K562 (cell line): ENCODE data around the gene WNT7B. TPM values are rescaled to one million over a fixed set of nuclear protein-coding genes. Genes with fewer than 3 reads are reported as not detected.
A peak's percentile ranks its signal among the peaks of the same experiment; 100 is the strongest.

Experiments used
- ATAC-seq: fragments of 200-7000 bp; cut with Tn5 transposase; 3 replicates; pipeline ENCODE4 v1.9.1; 2020; ENCODE audit warnings: moderate library complexity
- BruUV-seq: library from RNA; stranded (reverse); fragments of 400-500 nt; replicated peaks from 2 replicates; lab custom pipeline; 2021; lab: Mats Ljungman, UMichigan
- CTCF ChIA-PET: fragments of 300-600 bp; formaldehyde crosslinking; extraction: SDS; loops from one replicate; lab custom pipeline; 2021; ENCODE audit warnings: low intra/inter-chr PET ratio; lab: Yijun Ruan, JAX
- POLR2A ChIA-PET: fragments of 300-600, 350-650 bp; sonication (Branson Sonifier 250); formaldehyde crosslinking; extraction: SDS; loops from one replicate; lab custom pipeline; 2021; ENCODE audit warnings: antibody characterized with exemption, inconsistent platforms; lab: Yijun Ruan, JAX
- DNase-seq, 4 experiments: peaks; one replicate each; pipeline versions ENCODE4 v3.0.0 to v3.0.0-alpha.2; 2011 to 2018; ENCODE audit warnings: low spot score in 3 of 4, mixed read lengths in 3 of 4; ENCODE audit errors: extremely low read depth in 1 of 4
- FAIRE-seq: peaks from 2 replicates; lab custom pipeline; 2011; peaks lifted over from hg19 to GRCh38; lab: Jason Lieb, UNC
- H2AFZ ChIP-seq: 2 replicates; pipeline ENCODE4 v1.6.0; 2011; ENCODE audit warnings: low read depth, low read length, control low read depth, inconsistent platforms
- H3K27ac ChIP-seq: fragments of 200-600 bp; 3 replicates; pipeline ENCODE4 v1.8.0; 2011; ENCODE audit warnings: low read depth, mild to moderate bottlenecking, control low read depth, inconsistent platforms, low read length, moderate library complexity, mixed read lengths; ENCODE audit errors: extremely low read depth
- H3K27me3 ChIP-seq, 2 experiments: fragments of 300-600 bp in 1 of 2; 2 replicates in 1 of 2; 3 replicates in 1 of 2; pipeline versions ENCODE4 v1.6.0 to v1.8.0; 2011; ENCODE audit warnings: inconsistent platforms in 2 of 2, low read length in 2 of 2, mild to moderate bottlenecking in 1 of 2, mixed read lengths in 1 of 2, moderate library complexity in 1 of 2; ENCODE audit not compliant: control insufficient read depth in 2 of 2, insufficient read depth in 2 of 2
- H3K36me3 ChIP-seq: fragments of 300-600 bp; 3 replicates; pipeline ENCODE4 v1.8.0; 2011; ENCODE audit warnings: mild to moderate bottlenecking, low read length, inconsistent platforms; ENCODE audit not compliant: control insufficient read depth, insufficient read depth
- H3K4me1 ChIP-seq, 2 experiments: fragments of 200-600 bp in 1 of 2; replicated peaks in 1 of 2; 2 replicates in 1 of 2; 3 replicates in 1 of 2; pipeline versions ENCODE4 v1.5.1 to v1.8.0; 2011; ENCODE audit warnings: inconsistent platforms in 2 of 2, low read length in 2 of 2, mild to moderate bottlenecking in 1 of 2, mixed read lengths in 1 of 2, moderate library complexity in 1 of 2; ENCODE audit not compliant: control insufficient read depth in 2 of 2, insufficient read depth in 2 of 2
- H3K4me2 ChIP-seq: 2 replicates; pipeline ENCODE4 v1.6.1; 2011; ENCODE audit warnings: low read length, control low read depth, inconsistent platforms, mixed read lengths; ENCODE audit not compliant: insufficient read depth
- H3K4me3 ChIP-seq: fragments of 200-600 bp; sonication (generic), shearing (Covaris generic); 2 replicates; pipeline ENCODE4 v1.5.1; 2016; ENCODE audit warnings: control low read depth, inconsistent platforms
- H3K79me2 ChIP-seq: fragments of 200-600 bp; 3 replicates; pipeline ENCODE4 v1.8.0; 2011; ENCODE audit warnings: low read length, inconsistent platforms; ENCODE audit not compliant: control insufficient read depth, insufficient read depth
- H3K9ac ChIP-seq, 2 experiments: 2 replicates each; pipeline versions ENCODE4 v1.6.0 to v1.6.1; 2011; ENCODE audit warnings: low read depth in 2 of 2, low read length in 2 of 2, control low read depth in 1 of 2, inconsistent platforms in 1 of 2, mild to moderate bottlenecking in 1 of 2, mixed read lengths in 1 of 2; ENCODE audit not compliant: insufficient read depth in 1 of 2
- H3K9me1 ChIP-seq: one replicate; pipeline ENCODE4 v1.6.0; 2011; ENCODE audit warnings: inconsistent platforms, mild to moderate bottlenecking, low read length, moderate library complexity; ENCODE audit not compliant: control insufficient read depth, insufficient read depth
- H3K9me3 ChIP-seq: replicated peaks from 2 replicates; pipeline ENCODE4 v1.5.1; 2011; ENCODE audit warnings: low read depth, low read length, inconsistent platforms; ENCODE audit not compliant: control insufficient read depth, insufficient read depth
- H4K20me1 ChIP-seq: replicated peaks from 2 replicates; pipeline ENCODE4 v1.6.1; 2011; ENCODE audit warnings: low read length, inconsistent platforms, mixed read lengths; ENCODE audit not compliant: control insufficient read depth, insufficient read depth
- NFIC ChIP-seq: fragments of 450-650 bp; IDR thresholded peaks from 2 replicates; pipeline ENCODE4 v1.6.1; 2017; ENCODE audit warnings: mild to moderate bottlenecking, inconsistent platforms
- NFIX ChIP-seq: fragments of 250-450 bp; sonication (Bioruptor Pico); IDR thresholded peaks from 2 replicates; pipeline ENCODE4 v1.4.0; 2020; ENCODE audit warnings: low read depth, mild to moderate bottlenecking, moderate library complexity
- ZNF639 ChIP-seq, 2 experiments: fragments of 200-800 bp in 1 of 2; sonication (Bioruptor generic) in 1 of 2; sonication (generic) in 1 of 2; formaldehyde crosslinking in 1 of 2; IDR thresholded peaks in 1 of 2; conservative IDR thresholded peaks in 1 of 2; 2 replicates each; pipeline versions ENCODE4 v1.5.0 to v1.6.1; 2016 to 2020; ENCODE audit warnings: missing compliant biosample characterization in 1 of 2, missing genetic modification characterization in 1 of 2, missing genetic modification reagents in 1 of 2
- WGBS: fragments of 100-300 bp; shearing (Covaris generic); methylation state at CpG from one replicate; pipeline ENCODE4 v1.1.6; 2016; ENCODE audit warnings: low coverage, mixed read lengths; ENCODE audit not compliant: insufficient coverage; ENCODE audit errors: missing lambda C conversion rate; 5-methylcytosine and 5-hydroxymethylcytosine counted together
- in situ Hi-C: fragments of 300-500 bp; cut with MboI; formaldehyde crosslinking; loops from 4 replicates; pipeline ENCODE4 v1.15.0; 2018; ENCODE audit warnings: inconsistent platforms, mixed read lengths
- intact Hi-C: fragments of 100-400 bp; cut with micrococcal nuclease; formaldehyde crosslinking; loops from 2 replicates; pipeline ENCODE4 v1.14.2; 2022
- polyA plus RNA-seq, 8 experiments: library from polyadenylated mRNA; depleted of rRNA in 4 of 8; stranded (reverse) in 5 of 8; unstranded in 3 of 8; fragments of >200 nt; fragmentation: Nextera tagmentation in 2 of 8; fragmentation: Illumina TruSeq in 1 of 8; extraction: Ambion mirVana in 2 of 8; extraction: Trizol in 1 of 8; gene quantifications; 2 replicates each; pipeline versions ENCODE4 v1.2.1 to v1.2.3, GENCODE V29; 2011 to 2014; ENCODE audit warnings: inconsistent platforms in 1 of 8, missing spikeins in 1 of 8
- total RNA-seq, 7 experiments: library from RNA; depleted of rRNA in 6 of 7; stranded (reverse); fragments of >200 nt in 6 of 7; fragmentation: Illumina TruSeq in 2 of 7; extraction: Trizol in 2 of 7; gene quantifications; 2 replicates each; pipeline versions ENCODE4 v1.2.1 to v1.2.3, GENCODE V29; 2011 to 2021; ENCODE audit warnings: low replicate concordance in 1 of 7

The WNT7B gene
- total and polyA plus RNA-seq, 9 of the 15 experiments (the other 6 are each of a cell fraction or from before 2014, with no cell fraction given) = not detected

- no peak for FAIRE-seq
- no peaks in the 10 kb centered on the region for H3K9me1 ChIP-seq
- H4K20me1 ChIP-seq = peaks cover 9% of the 10 kb centered on the region; the same call in 1 of the 2 replicates
- BruUV-seq = no TSS peak
- no peak overlapping the region for H3K9ac ChIP-seq
- TF ChIP-seq NFIX (CRISPR knock-in tag) (0 out of 2 replicates have a peak, but pooled peaks have one; percentile 28), NFIC (peak; percentile 81), ZNF639 (CRISPR knock-in tag; conservative IDR thresholded peaks at IDR 0.05 in 1 of 2, IDR thresholded peaks at IDR 0.05 in 1 of 2) (no peak)
- TF ChIP-seq, all 486 proteins: peak for 2
- in situ Hi-C loops = no loop called here
- ChIA-PET CTCF (no interaction called here), POLR2A (interaction anchor here (0.6 to 1.4 kb wide), 4 partner anchors 12 to 783 kb away, joined by 3 read pairs; partner anchors contain the start of gene NUP50)
- whole genome bisulfite sequencing = 0% methylated on average over 10 of the region's 17 CpGs
- Histone ChIP-seq H3K4me1 (peaks cover 0 to 17% of the 10 kb centered on the region in 2 experiments; a peak in 2 of 5 replicates), H2AFZ (no peak overlapping the region), H3K4me2 (no peak overlapping the region), H3K79me2 (no peaks in the 10 kb centered on the region), H3K4me3 (no peak overlapping the region), H3K27me3 (peaks cover 3 to 75% of the 10 kb centered on the region in 2 experiments; a peak in 3 of 5 replicates), H3K27ac (no peak overlapping the region), H3K36me3 (no peaks in the 10 kb centered on the region), H3K9me3 (no peaks in the 10 kb centered on the region)
- no peak for DNase-seq
- intact Hi-C loops = no loop called here
- ATAC-seq = no peak
Measured at GRCh38 chr22:45946805-45947600, 30.0 kb downstream of the WNT7B start.
